CD4-positive, alpha-beta T cell (primary cell): Measurements from ENCODE around the gene CAAP1. TPM values are rescaled to one million over a fixed set of nuclear protein-coding genes. Genes with fewer than 3 reads are reported as not detected.

Experiments
- ATAC-seq: fragments of 200-7000 bp; cut with Tn5 transposase; one replicate; pipeline ENCODE4 v1.10.0; 2022; ENCODE audit warnings: mild to moderate bottlenecking; ENCODE audit not compliant: poor library complexity
- CTCF ChIA-PET: fragments of 350-600 bp; sonication (Branson Sonifier 250); formaldehyde crosslinking; loops from one replicate; lab custom pipeline; 2021; ENCODE audit warnings: antibody characterized with exemption, inconsistent platforms; lab: Charles Lee
- POLR2A ChIA-PET: fragments of 350-600 bp; sonication (Branson Sonifier 250); formaldehyde crosslinking; loops from one replicate; lab custom pipeline; 2021; ENCODE audit warnings: antibody characterized with exemption, inconsistent platforms; lab: Charles Lee
- DNase-seq, 14 experiments: peaks; one replicate each; pipeline ENCODE4 v3.0.0-alpha.2; 2013 to 2020; ENCODE audit warnings: mixed read lengths in 2 of 14
- H3K27ac ChIP-seq, 2 donors: one replicate each; pipeline versions ENCODE4 v1.5.1 to v1.7.0; 2013; ENCODE audit warnings: low read length in 2 of 2, low read depth in 1 of 2, mild to moderate bottlenecking in 1 of 2
- H3K27me3 ChIP-seq, 2 experiments: 1 replicate in 1 of 2; 2 replicates in 1 of 2; pipeline versions ENCODE4 v1.6.1 to v1.7.0; 2013; ENCODE audit warnings: low read length in 2 of 2, control low read depth in 1 of 2, mild to moderate bottlenecking in 1 of 2, moderate library complexity in 1 of 2; ENCODE audit not compliant: insufficient read depth in 2 of 2, control insufficient read depth in 1 of 2
- H3K36me3 ChIP-seq: one replicate; pipeline ENCODE4 v1.6.1; 2013; ENCODE audit warnings: low read length, control low read depth; ENCODE audit not compliant: insufficient read depth
- H3K4me1 ChIP-seq: one replicate; pipeline ENCODE4 v1.6.1; 2013; ENCODE audit warnings: low read length, control low read depth; ENCODE audit not compliant: insufficient read depth
- H3K4me3 ChIP-seq: one replicate; pipeline ENCODE4 v1.5.1; 2013; ENCODE audit warnings: mild to moderate bottlenecking, low read length, moderate library complexity
- H3K9me3 ChIP-seq, 2 experiments: 1 replicate in 1 of 2; 2 replicates in 1 of 2; pipeline versions ENCODE4 v1.6.1 to v1.7.0; 2013; ENCODE audit warnings: low read length in 2 of 2, mild to moderate bottlenecking in 2 of 2, control low read depth in 1 of 2, moderate library complexity in 1 of 2; ENCODE audit not compliant: control insufficient read depth in 1 of 2, insufficient read depth in 1 of 2
- H3K27ac Mint-ChIP-seq: one replicate; pipeline ENCODE4 v1.8.0; 2020; ENCODE audit warnings: mixed read lengths
- H3K27me3 Mint-ChIP-seq: one replicate; pipeline ENCODE4 v1.8.0; 2021; ENCODE audit warnings: mixed read lengths
- H3K36me3 Mint-ChIP-seq: one replicate; pipeline ENCODE4 v1.8.0; 2021; ENCODE audit warnings: low read depth, mixed read lengths
- H3K4me1 Mint-ChIP-seq: one replicate; pipeline ENCODE4 v1.8.0; 2021; ENCODE audit warnings: low read depth, mixed read lengths
- H3K4me3 Mint-ChIP-seq: one replicate; pipeline ENCODE4 v1.8.0; 2020; ENCODE audit warnings: mild to moderate bottlenecking, mixed read lengths
- H3K9me3 Mint-ChIP-seq: one replicate; pipeline ENCODE4 v1.8.0; 2020; ENCODE audit warnings: mixed read lengths
- intact Hi-C, 2 experiments: fragments of 100-400 bp; cut with DNase I in 1 of 2; cut with micrococcal nuclease in 1 of 2; formaldehyde crosslinking; loops; one replicate each; pipeline versions ENCODE4 v1.15.1 to v1.9.0; 2023 to 2025; cut with DNase I, micrococcal nuclease
- total RNA-seq, 174 experiments: library from RNA in 2 of 174; stranded (reverse) in 2 of 174; gene quantifications; one replicate each; pipeline ENCODE4 v1.2.3 and lab custom pipeline; 2021 to 2026
- TF ChIP-seq, protein P1 (sequence below): fragments of 200-600 bp; IDR thresholded peaks from one replicate; pipeline ENCODE4 v1.8.0; 2022; ENCODE audit warnings: antibody characterized with exemption, mild to moderate bottlenecking

The CAAP1 gene
- total RNA-seq, 2 experiments from 2014 or later, result 11.4 to 12.8 TPM

DNA sequence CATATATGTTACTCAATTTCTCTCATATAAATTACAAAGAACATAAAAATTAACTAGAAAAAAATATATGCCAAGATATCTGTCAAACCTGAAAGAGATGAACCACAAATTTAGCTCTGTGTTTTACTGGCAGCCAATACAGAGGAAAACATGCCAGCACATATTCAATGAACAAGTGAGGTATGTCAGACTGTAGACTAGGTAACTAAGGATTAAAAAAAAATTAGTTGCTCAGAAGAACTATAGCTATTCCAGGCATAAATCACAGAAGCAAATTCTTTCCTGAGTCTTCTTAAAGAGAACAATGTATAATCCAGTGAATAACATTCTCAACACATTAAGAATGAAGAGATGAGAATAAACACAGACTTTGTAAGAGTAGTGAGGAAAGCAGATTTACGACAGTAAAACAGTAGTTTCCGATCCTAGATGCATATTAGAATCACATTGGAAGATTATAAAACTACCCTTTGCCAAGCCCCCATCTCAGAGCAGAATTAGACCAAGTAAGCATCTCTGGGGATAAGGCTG is 20.6 kb upstream of the CAAP1 start:
- no peaks in the 10 kb centered on the region for H3K4me1 Mint-ChIP-seq
- no peak for ATAC-seq
- intact Hi-C loops, result no loop called here
- no peaks in the 10 kb centered on the region for H3K9me3 Mint-ChIP-seq
- no peak overlapping the region for H3K4me3 Mint-ChIP-seq
- CTCF ChIA-PET, result no interaction called here
- no peaks in the 10 kb centered on the region for H3K4me1 ChIP-seq
- H3K9me3 ChIP-seq, result no peaks in the 10 kb centered on the region
- no peak for DNase-seq
- H3K4me3 ChIP-seq, result no peak overlapping the region
- no peak overlapping the region for H3K27ac ChIP-seq
- no peaks in the 10 kb centered on the region for H3K27me3 ChIP-seq
- H3K36me3 Mint-ChIP-seq, result peaks cover 70% of the 10 kb centered on the region
- TF ChIP-seq, protein P1, sequence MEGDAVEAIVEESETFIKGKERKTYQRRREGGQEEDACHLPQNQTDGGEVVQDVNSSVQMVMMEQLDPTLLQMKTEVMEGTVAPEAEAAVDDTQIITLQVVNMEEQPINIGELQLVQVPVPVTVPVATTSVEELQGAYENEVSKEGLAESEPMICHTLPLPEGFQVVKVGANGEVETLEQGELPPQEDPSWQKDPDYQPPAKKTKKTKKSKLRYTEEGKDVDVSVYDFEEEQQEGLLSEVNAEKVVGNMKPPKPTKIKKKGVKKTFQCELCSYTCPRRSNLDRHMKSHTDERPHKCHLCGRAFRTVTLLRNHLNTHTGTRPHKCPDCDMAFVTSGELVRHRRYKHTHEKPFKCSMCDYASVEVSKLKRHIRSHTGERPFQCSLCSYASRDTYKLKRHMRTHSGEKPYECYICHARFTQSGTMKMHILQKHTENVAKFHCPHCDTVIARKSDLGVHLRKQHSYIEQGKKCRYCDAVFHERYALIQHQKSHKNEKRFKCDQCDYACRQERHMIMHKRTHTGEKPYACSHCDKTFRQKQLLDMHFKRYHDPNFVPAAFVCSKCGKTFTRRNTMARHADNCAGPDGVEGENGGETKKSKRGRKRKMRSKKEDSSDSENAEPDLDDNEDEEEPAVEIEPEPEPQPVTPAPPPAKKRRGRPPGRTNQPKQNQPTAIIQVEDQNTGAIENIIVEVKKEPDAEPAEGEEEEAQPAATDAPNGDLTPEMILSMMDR, result no peak
- peaks cover 50% of the 10 kb centered on the region for H3K36me3 ChIP-seq
- no peak overlapping the region for H3K27ac Mint-ChIP-seq
- H3K27me3 Mint-ChIP-seq, result no peaks in the 10 kb centered on the region
- POLR2A ChIA-PET, result interaction anchor here (0.7 kb wide), 1 partner anchor 14 kb away, joined by 3 read pairs; no protein-coding TSS in a partner anchor

DNA sequence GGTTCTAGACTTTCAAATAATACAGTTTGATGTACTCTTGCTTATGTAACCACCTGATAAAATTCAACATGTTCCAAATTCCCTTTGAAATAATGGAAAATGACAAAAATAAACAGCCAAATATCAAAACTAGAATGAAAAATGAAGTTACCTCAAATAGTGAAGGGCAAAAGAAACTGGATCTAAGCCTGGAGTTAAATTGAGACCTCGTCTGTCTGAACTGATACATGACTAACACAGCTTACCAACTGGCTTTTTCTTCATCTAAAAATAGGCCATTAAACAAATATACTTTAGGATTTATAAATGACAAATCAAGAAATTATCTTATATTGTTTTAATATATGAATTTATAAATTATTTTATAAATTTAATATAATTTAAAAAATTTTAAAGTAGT is 12.1 kb upstream of the CAAP1 start:
- H3K4me3 ChIP-seq, result no peak overlapping the region
- TF ChIP-seq, protein P1, result no peak
- no peaks in the 10 kb centered on the region for H3K4me1 ChIP-seq
- H3K9me3 ChIP-seq, result no peaks in the 10 kb centered on the region
- H3K4me3 Mint-ChIP-seq, result no peak overlapping the region
- no peaks in the 10 kb centered on the region for H3K27me3 ChIP-seq
- intact Hi-C loops, result no loop called here
- H3K27ac Mint-ChIP-seq, result no peak overlapping the region
- H3K27ac ChIP-seq, result no peak overlapping the region
- no peak for ATAC-seq
- no peaks in the 10 kb centered on the region for H3K4me1 Mint-ChIP-seq
- no peak for DNase-seq
- no peaks in the 10 kb centered on the region for H3K27me3 Mint-ChIP-seq
- H3K9me3 Mint-ChIP-seq, result no peaks in the 10 kb centered on the region
- POLR2A ChIA-PET, result no interaction called here
- CTCF ChIA-PET, result no interaction called here
- H3K36me3 Mint-ChIP-seq, result peaks cover 60% of the 10 kb centered on the region
- peaks cover 35% of the 10 kb centered on the region for H3K36me3 ChIP-seq

DNA sequence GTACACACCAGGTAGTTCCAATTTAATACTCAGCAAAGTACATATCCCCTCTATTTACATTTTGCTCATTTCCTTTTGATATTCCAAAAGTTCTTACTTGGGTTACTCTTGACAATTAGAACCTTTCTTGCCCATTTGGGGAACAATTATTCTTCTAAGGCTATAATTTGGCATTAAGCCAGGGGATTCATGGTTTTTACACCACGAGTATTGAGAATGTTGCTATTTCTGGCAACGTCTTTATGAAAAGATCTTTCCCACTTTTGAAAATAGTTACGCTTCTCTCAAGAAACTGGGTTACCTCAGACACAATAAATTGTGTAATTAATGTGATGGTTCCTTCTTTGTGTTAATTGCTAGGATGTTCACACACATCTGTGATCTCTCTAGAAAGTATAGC is 11.5 kb upstream of the CAAP1 start:
- Histone ChIP-seq H3K27ac (no peak overlapping the region), H3K36me3 (peaks cover 34% of the 10 kb centered on the region), H3K4me3 (no peak overlapping the region), H3K4me1 (no peaks in the 10 kb centered on the region), H3K27me3 (no peaks in the 10 kb centered on the region), H3K9me3 (no peaks in the 10 kb centered on the region)
- H3K4me1 Mint-ChIP-seq, result no peaks in the 10 kb centered on the region
- TF ChIP-seq, protein P1, result no peak
- no peaks in the 10 kb centered on the region for H3K27me3 Mint-ChIP-seq
- DNase-seq, result no peak
- peaks cover 53% of the 10 kb centered on the region for H3K36me3 Mint-ChIP-seq
- no peak overlapping the region for H3K4me3 Mint-ChIP-seq
- no peak overlapping the region for H3K27ac Mint-ChIP-seq
- CTCF ChIA-PET, result no interaction called here
- no peaks in the 10 kb centered on the region for H3K9me3 Mint-ChIP-seq
- POLR2A ChIA-PET, result no interaction called here
- ATAC-seq, result no peak
- intact Hi-C loops, result no loop called here
